GM12878 (cell line): ENCODE measurements around the gene SDF4. TPM values are rescaled to one million over a fixed set of nuclear protein-coding genes. Genes with fewer than 3 reads are reported as not detected.

Experiments used
- ATAC-seq: fragments of 200-7000 bp; cut with Tn5 transposase; 3 replicates; pipeline ENCODE4 v1.9.1; 2020; ENCODE audit warnings: mild to moderate bottlenecking, moderate library complexity
- BruUV-seq: library from RNA; stranded (reverse); fragments of 400-500 nt; replicated peaks from 2 replicates; lab custom pipeline; 2021; lab: Mats Ljungman, UMichigan
- CTCF ChIA-PET: fragments of 300-600 bp; sonication (Branson Sonifier 250); formaldehyde crosslinking; extraction: SDS; loops from one replicate; lab custom pipeline; 2021; ENCODE audit warnings: inconsistent platforms; lab: Yijun Ruan, JAX
- POLR2A ChIA-PET: fragments of 350-600 bp; formaldehyde crosslinking; extraction: SDS; loops from one replicate; lab custom pipeline; 2021; ENCODE audit warnings: inconsistent platforms; lab: Charles Lee
- RAD21 ChIA-PET: fragments of 300-600 bp; sonication (Branson Sonifier 250); formaldehyde crosslinking; loops from one replicate; lab custom pipeline; 2023; ENCODE audit warnings: antibody characterized with exemption; ENCODE audit not compliant: unreplicated experiment; lab: Charles Lee
- SMC1A ChIA-PET: fragments of 300-600 bp; sonication (Branson Sonifier 250); formaldehyde crosslinking; loops from one replicate; lab custom pipeline; 2023; ENCODE audit not compliant: unreplicated experiment, uncharacterized antibody; lab: Charles Lee
- DNase-seq: peaks from one replicate; pipeline ENCODE4 v3.0.0-alpha.2; 2011; ENCODE audit warnings: low read depth, low spot score
- FAIRE-seq: peaks from 3 replicates; lab custom pipeline; 2011; peaks lifted over from hg19 to GRCh38; lab: Jason Lieb, UNC
- H2AFZ ChIP-seq: 2 replicates; pipeline ENCODE4 v1.6.0; 2011; ENCODE audit warnings: low read depth, low read length, control low read depth; ENCODE audit not compliant: control insufficient read depth
- H3K27ac ChIP-seq: 2 replicates; pipeline ENCODE4 v1.5.1; 2011; ENCODE audit warnings: control low read depth; ENCODE audit not compliant: control insufficient read depth, insufficient read depth
- H3K27me3 ChIP-seq, 2 experiments: replicated peaks in 1 of 2; 2 replicates each; pipeline versions ENCODE4 v1.6.0 to v1.6.1; 2011; ENCODE audit warnings: low read length in 1 of 2; ENCODE audit not compliant: control insufficient read depth in 2 of 2, insufficient read depth in 2 of 2
- H3K36me3 ChIP-seq, 2 experiments: 2 replicates each; pipeline ENCODE4 v1.5.1; 2011; ENCODE audit warnings: low read length in 1 of 2; ENCODE audit not compliant: control insufficient read depth in 2 of 2, insufficient read depth in 2 of 2
- H3K4me1 ChIP-seq: 2 replicates; pipeline ENCODE4 v1.6.1; 2011; ENCODE audit warnings: mild to moderate bottlenecking, low read length, moderate library complexity, mixed read lengths; ENCODE audit not compliant: control insufficient read depth, insufficient read depth
- H3K4me2 ChIP-seq: 2 replicates; pipeline ENCODE4 v1.6.0; 2011; ENCODE audit warnings: control low read depth; ENCODE audit not compliant: control insufficient read depth, insufficient read depth
- H3K4me3 ChIP-seq: fragments of 200-600 bp; sonication (generic); 2 replicates; pipeline ENCODE4 v1.5.1; 2016
- H3K79me2 ChIP-seq: 2 replicates; pipeline ENCODE4 v1.6.0; 2011; ENCODE audit warnings: low read length; ENCODE audit not compliant: control insufficient read depth, insufficient read depth
- H3K9ac ChIP-seq: 2 replicates; pipeline ENCODE4 v1.8.0; 2011; ENCODE audit warnings: low read length, control low read depth, mixed read lengths; ENCODE audit not compliant: control insufficient read depth, insufficient read depth
- H3K9me3 ChIP-seq: replicated peaks from 3 replicates; pipeline ENCODE4 v1.5.1; 2011; ENCODE audit warnings: mild to moderate bottlenecking, low read length; ENCODE audit not compliant: control insufficient read depth, insufficient read depth
- H4K20me1 ChIP-seq: 2 replicates; pipeline ENCODE4 v1.6.0; 2011; ENCODE audit not compliant: control insufficient read depth, insufficient read depth
- NFIC ChIP-seq: IDR thresholded peaks from 2 replicates; pipeline ENCODE4 v1.6.1; 2012; ENCODE audit warnings: low read depth, mild to moderate bottlenecking, inconsistent platforms, low read length, moderate library complexity
- WGBS: methylation state at CpG from one replicate; pipeline ENCODE4 v1.1.6; 2016; ENCODE audit warnings: low lambda C conversion rate; ENCODE audit not compliant: insufficient replicate concordance, insufficient coverage; ENCODE audit errors: missing lambda C conversion rate; 5-methylcytosine and 5-hydroxymethylcytosine counted together
- in situ Hi-C: fragments of 300-500 bp; cut with MboI; formaldehyde crosslinking; loops from 9 replicates; pipeline ENCODE4 v1.14.3; 2018; ENCODE audit warnings: mixed read lengths
- intact Hi-C: fragments of 100-400 bp; cut with micrococcal nuclease; formaldehyde crosslinking; loops from one replicate; pipeline ENCODE4 v1.14.2; 2022; ENCODE audit not compliant: unreplicated experiment
- polyA plus RNA-seq, 11 experiments: library from polyadenylated mRNA; depleted of rRNA in 4 of 11; unstranded in 6 of 11; stranded (reverse) in 5 of 11; fragments of >200 nt; fragmentation: Nextera tagmentation in 4 of 11; fragmentation: Illumina TruSeq in 1 of 11; extraction: Ambion mirVana in 4 of 11; extraction: Trizol in 1 of 11; gene quantifications; 1 replicate in 1 of 11; 2 replicates in 10 of 11; pipeline versions ENCODE4 v1.2.1 to v1.2.3, GENCODE V29; 2011 to 2016; ENCODE audit warnings: inconsistent platforms in 2 of 11, missing spikeins in 2 of 11, low read depth in 1 of 11
- total RNA-seq, 4 experiments: library from RNA; depleted of rRNA in 3 of 4; stranded (reverse); fragments of >200 nt in 3 of 4; fragmentation: Illumina TruSeq in 1 of 4; extraction: Trizol in 1 of 4; gene quantifications; 2 replicates each; pipeline versions ENCODE4 v1.2.1 to v1.2.3, GENCODE V29; 2013 to 2021
- TF ChIP-seq, protein P1 (sequence below): fragments of 450-650 bp; formaldehyde crosslinking; IDR thresholded peaks from 2 replicates; pipeline ENCODE4 v1.4.0; 2022; ENCODE audit warnings: mild to moderate bottlenecking, moderate library complexity
- TF ChIP-seq, protein P2 (sequence below): IDR thresholded peaks from 2 replicates; pipeline ENCODE4 v1.6.1; 2012; ENCODE audit warnings: low read length, inconsistent platforms

Gene SDF4
- total and polyA plus RNA-seq, 10 of the 15 experiments (the other 5 are each of a cell fraction or from before 2014, with no cell fraction given): 0.44 to 97.2 (median 40.2) TPM

GRCh38 chr1:1226566-1227362 is 5.0 kb downstream of the SDF4 start (continued):
- no peak for TF ChIP-seq NFIC

GRCh38 chr1:1225913-1226312 is 5.9 kb downstream of the SDF4 start:
- no peak overlapping the region for H3K9ac ChIP-seq
- WGBS: 94% methylated on average over 18 of the region's 18 CpGs
- H2AFZ ChIP-seq: no peak overlapping the region
- ChIA-PET POLR2A (interaction anchor here (0.5 kb wide), 1 partner anchor 39 kb away, joined by 3 read pairs; no protein-coding TSS in a partner anchor), RAD21 (no interaction called here), CTCF (no interaction called here), SMC1A (no interaction called here)
- no peak overlapping the region for H3K4me3 ChIP-seq
- BruUV-seq: no TSS peak
- H3K4me2 ChIP-seq: no peak overlapping the region
- H3K27ac ChIP-seq: no peak overlapping the region
- FAIRE-seq (no peak), DNase-seq (no peak), ATAC-seq (no peak)
- H3K79me2 ChIP-seq: peaks cover 34% of the 10 kb centered on the region
- intact Hi-C loops (no loop called here), in situ Hi-C loops (no loop called here)
- no peaks in the 10 kb centered on the region for H3K27me3 ChIP-seq
- H4K20me1 ChIP-seq: no peaks in the 10 kb centered on the region
- H3K4me1 ChIP-seq: peaks cover 4% of the 10 kb centered on the region
- no peaks in the 10 kb centered on the region for H3K9me3 ChIP-seq
- H3K36me3 ChIP-seq: peaks cover 7 to 42% of the 10 kb centered on the region in 2 experiments; a peak in 3 of 4 replicates
- TF ChIP-seq, protein P1, sequence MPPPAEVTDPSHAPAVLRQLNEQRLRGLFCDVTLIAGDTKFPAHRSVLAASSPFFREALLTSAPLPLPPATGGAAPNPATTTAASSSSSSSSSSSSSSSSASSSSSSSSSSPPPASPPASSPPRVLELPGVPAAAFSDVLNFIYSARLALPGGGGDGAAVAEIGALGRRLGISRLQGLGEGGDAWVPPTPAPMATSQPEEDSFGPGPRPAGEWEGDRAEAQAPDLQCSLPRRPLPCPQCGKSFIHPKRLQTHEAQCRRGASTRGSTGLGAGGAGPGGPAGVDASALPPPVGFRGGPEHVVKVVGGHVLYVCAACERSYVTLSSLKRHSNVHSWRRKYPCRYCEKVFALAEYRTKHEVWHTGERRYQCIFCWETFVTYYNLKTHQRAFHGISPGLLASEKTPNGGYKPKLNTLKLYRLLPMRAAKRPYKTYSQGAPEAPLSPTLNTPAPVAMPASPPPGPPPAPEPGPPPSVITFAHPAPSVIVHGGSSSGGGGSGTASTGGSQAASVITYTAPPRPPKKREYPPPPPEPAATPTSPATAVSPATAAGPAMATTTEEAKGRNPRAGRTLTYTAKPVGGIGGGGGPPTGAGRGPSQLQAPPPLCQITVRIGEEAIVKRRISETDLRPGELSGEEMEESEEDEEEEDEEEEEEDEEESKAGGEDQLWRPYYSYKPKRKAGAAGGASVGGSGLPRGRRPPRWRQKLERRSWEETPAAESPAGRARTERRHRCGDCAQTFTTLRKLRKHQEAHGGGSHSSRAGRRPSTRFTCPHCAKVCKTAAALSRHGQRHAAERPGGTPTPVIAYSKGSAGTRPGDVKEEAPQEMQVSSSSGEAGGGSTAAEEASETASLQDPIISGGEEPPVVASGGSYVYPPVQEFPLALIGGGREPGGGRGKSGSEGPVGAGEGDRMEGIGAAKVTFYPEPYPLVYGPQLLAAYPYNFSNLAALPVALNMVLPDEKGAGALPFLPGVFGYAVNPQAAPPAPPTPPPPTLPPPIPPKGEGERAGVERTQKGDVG (CRISPR knock-in tag): no peak
- TF ChIP-seq, protein P2, sequence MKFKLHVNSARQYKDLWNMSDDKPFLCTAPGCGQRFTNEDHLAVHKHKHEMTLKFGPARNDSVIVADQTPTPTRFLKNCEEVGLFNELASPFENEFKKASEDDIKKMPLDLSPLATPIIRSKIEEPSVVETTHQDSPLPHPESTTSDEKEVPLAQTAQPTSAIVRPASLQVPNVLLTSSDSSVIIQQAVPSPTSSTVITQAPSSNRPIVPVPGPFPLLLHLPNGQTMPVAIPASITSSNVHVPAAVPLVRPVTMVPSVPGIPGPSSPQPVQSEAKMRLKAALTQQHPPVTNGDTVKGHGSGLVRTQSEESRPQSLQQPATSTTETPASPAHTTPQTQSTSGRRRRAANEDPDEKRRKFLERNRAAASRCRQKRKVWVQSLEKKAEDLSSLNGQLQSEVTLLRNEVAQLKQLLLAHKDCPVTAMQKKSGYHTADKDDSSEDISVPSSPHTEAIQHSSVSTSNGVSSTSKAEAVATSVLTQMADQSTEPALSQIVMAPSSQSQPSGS: no peak
